Caco-2 (cell line): ENCODE results near the gene PLA2G4C. TPM values are rescaled to one million over a fixed set of nuclear protein-coding genes. Genes with fewer than 3 reads are reported as not detected.

Experiments
- BruUV-seq: library from RNA; stranded (reverse); fragments of 400-500 nt; replicated peaks from 2 replicates; lab custom pipeline; 2021; lab: Mats Ljungman, UMichigan
- CTCF ChIA-PET: fragments of 300-600 bp; sonication (Branson Sonifier 250); formaldehyde crosslinking; loops from one replicate; lab custom pipeline; 2022; ENCODE audit warnings: antibody characterized with exemption; lab: Charles Lee
- POLR2A ChIA-PET: fragments of 300-600 bp; sonication (Branson Sonifier 250); formaldehyde crosslinking; loops from one replicate; lab custom pipeline; 2022; ENCODE audit warnings: antibody characterized with exemption; lab: Charles Lee
- DNase-seq, 2 experiments: peaks; one replicate each; pipeline versions ENCODE4 v3.0.0 to v3.0.0-alpha.2; 2020 to 2022
- H3K27me3 ChIP-seq: replicated peaks from 2 replicates; pipeline ENCODE4 v1.6.0; 2011; ENCODE audit warnings: low read length; ENCODE audit not compliant: control insufficient read depth, insufficient read depth
- H3K36me3 ChIP-seq: 2 replicates; pipeline ENCODE4 v1.5.1; 2011; ENCODE audit warnings: low read length; ENCODE audit not compliant: control insufficient read depth, insufficient read depth
- H3K4me1 ChIP-seq: fragments of 250-450 bp; sonication (Bioruptor Pico); 2 replicates; pipeline ENCODE4 v1.5.1; 2020; ENCODE audit warnings: mild to moderate bottlenecking
- H3K4me3 ChIP-seq: 2 replicates; pipeline ENCODE4 v1.5.1; 2011; ENCODE audit warnings: low read depth, mild to moderate bottlenecking, control low read depth, low read length
- H3K9me3 ChIP-seq: fragments of 250-450 bp; sonication (Bioruptor Pico); 2 replicates; pipeline ENCODE4 v1.5.1; 2020; ENCODE audit warnings: mild to moderate bottlenecking, moderate library complexity
- H3K27ac Mint-ChIP-seq: one replicate; pipeline ENCODE4 v1.8.0; 2022; ENCODE audit warnings: mixed read lengths; ENCODE audit not compliant: unreplicated experiment
- H3K27me3 Mint-ChIP-seq: one replicate; pipeline ENCODE4 v1.8.0; 2022; ENCODE audit warnings: mixed read lengths; ENCODE audit not compliant: insufficient read depth, unreplicated experiment
- H3K36me3 Mint-ChIP-seq: one replicate; pipeline ENCODE4 v1.8.0; 2022; ENCODE audit warnings: mild to moderate bottlenecking, mixed read lengths; ENCODE audit not compliant: insufficient read depth, unreplicated experiment
- H3K4me1 Mint-ChIP-seq: one replicate; pipeline ENCODE4 v1.8.0; 2022; ENCODE audit warnings: low read depth, mixed read lengths; ENCODE audit not compliant: unreplicated experiment
- H3K4me3 Mint-ChIP-seq: one replicate; pipeline ENCODE4 v1.8.0; 2022; ENCODE audit warnings: mild to moderate bottlenecking, moderate library complexity, mixed read lengths; ENCODE audit not compliant: unreplicated experiment
- H3K9me3 Mint-ChIP-seq: one replicate; pipeline ENCODE4 v1.8.0; 2022; ENCODE audit warnings: mixed read lengths; ENCODE audit not compliant: unreplicated experiment
- intact Hi-C: fragments of 100-400 bp; cut with micrococcal nuclease; formaldehyde crosslinking; loops from one replicate; pipeline ENCODE4 v1.10.0; 2022; ENCODE audit not compliant: unreplicated experiment
- total RNA-seq: library from RNA; stranded (reverse); gene quantifications from 2 replicates; pipeline ENCODE4 v1.2.3, GENCODE V29; 2022
- TF ChIP-seq, protein P1 (sequence below), 2 experiments: fragments of 200-600 bp in 1 of 2; IDR thresholded peaks; 1 replicate in 1 of 2; 2 replicates in 1 of 2; pipeline versions ENCODE4 v1.5.1 to v1.8.0; 2011 to 2022; ENCODE audit warnings: antibody characterized with exemption in 1 of 2, control low read depth in 1 of 2, inconsistent platforms in 1 of 2, low read depth in 1 of 2, low read length in 1 of 2, mild to moderate bottlenecking in 1 of 2, moderate library complexity in 1 of 2; ENCODE audit not compliant: insufficient read depth in 1 of 2, severe bottlenecking in 1 of 2, unreplicated experiment in 1 of 2

PLA2G4C gene
- total RNA-seq, 1 experiment from 2014 or later: 1.5 TPM

GRCh38 chr19:48004236-48004635 lies 106.4 kb downstream of the PLA2G4C start:
- H3K4me1 ChIP-seq: no peaks in the 10 kb centered on the region
- intact Hi-C loops: no loop called here
- ChIA-PET CTCF (no interaction called here), POLR2A (no interaction called here)
- H3K27me3 Mint-ChIP-seq: peaks cover 2% of the 10 kb centered on the region
- TF ChIP-seq, protein P1, sequence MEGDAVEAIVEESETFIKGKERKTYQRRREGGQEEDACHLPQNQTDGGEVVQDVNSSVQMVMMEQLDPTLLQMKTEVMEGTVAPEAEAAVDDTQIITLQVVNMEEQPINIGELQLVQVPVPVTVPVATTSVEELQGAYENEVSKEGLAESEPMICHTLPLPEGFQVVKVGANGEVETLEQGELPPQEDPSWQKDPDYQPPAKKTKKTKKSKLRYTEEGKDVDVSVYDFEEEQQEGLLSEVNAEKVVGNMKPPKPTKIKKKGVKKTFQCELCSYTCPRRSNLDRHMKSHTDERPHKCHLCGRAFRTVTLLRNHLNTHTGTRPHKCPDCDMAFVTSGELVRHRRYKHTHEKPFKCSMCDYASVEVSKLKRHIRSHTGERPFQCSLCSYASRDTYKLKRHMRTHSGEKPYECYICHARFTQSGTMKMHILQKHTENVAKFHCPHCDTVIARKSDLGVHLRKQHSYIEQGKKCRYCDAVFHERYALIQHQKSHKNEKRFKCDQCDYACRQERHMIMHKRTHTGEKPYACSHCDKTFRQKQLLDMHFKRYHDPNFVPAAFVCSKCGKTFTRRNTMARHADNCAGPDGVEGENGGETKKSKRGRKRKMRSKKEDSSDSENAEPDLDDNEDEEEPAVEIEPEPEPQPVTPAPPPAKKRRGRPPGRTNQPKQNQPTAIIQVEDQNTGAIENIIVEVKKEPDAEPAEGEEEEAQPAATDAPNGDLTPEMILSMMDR (IDR thresholded peaks at IDR 0.05; ENCODE audit: insufficient read depth in 1 of 2, low read depth in 1 of 2, low read length in 1 of 2, severe bottlenecking in 1 of 2, unreplicated experiment in 1 of 2): no peak
- no peak overlapping the region for H3K4me3 Mint-ChIP-seq
- no TSS peak for BruUV-seq
- DNase-seq: no peak
- no peak overlapping the region for H3K4me3 ChIP-seq
- no peaks in the 10 kb centered on the region for H3K4me1 Mint-ChIP-seq
- peaks cover 9% of the 10 kb centered on the region for H3K9me3 ChIP-seq
- no peaks in the 10 kb centered on the region for H3K36me3 Mint-ChIP-seq
- H3K36me3 ChIP-seq: no peaks in the 10 kb centered on the region
- peaks cover 15% of the 10 kb centered on the region for H3K9me3 Mint-ChIP-seq
- H3K27me3 ChIP-seq: no peaks in the 10 kb centered on the region
- no peak overlapping the region for H3K27ac Mint-ChIP-seq

DNA sequence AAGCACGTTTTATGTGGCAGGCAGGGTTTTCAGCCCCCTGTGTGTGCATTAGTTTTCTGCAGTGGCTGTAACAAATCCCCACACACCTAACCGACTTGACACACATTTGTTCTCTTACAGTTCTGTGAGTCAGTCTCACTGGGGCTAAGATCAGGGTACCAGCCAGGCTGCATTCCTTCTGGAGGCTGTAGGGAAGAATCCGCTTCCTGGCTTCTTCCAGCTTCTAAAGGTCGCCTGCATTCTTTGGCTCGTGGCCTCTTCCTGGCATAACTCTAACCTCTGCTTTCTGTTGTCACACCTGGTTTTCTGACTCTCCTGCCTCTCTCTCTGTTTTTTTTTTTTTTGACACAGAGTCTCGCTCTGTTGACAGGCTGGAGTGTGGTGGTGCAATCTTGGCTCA lies 109.8 kb downstream of the PLA2G4C start:
- Mint-ChIP-seq H3K9me3 (peaks cover 6% of the 10 kb centered on the region), H3K27ac (no peak overlapping the region), H3K27me3 (peaks cover 8% of the 10 kb centered on the region), H3K4me3 (no peak overlapping the region), H3K4me1 (no peaks in the 10 kb centered on the region), H3K36me3 (no peaks in the 10 kb centered on the region)
- POLR2A ChIA-PET: no interaction called here
- CTCF ChIA-PET: no interaction called here
- DNase-seq: no peak
- H3K4me3 ChIP-seq: no peak overlapping the region
- H3K36me3 ChIP-seq: no peaks in the 10 kb centered on the region
- H3K9me3 ChIP-seq: peaks cover 9% of the 10 kb centered on the region
- no peaks in the 10 kb centered on the region for H3K27me3 ChIP-seq
- intact Hi-C loops: no loop called here
- no TSS peak for BruUV-seq
- TF ChIP-seq, protein P1 (IDR thresholded peaks at IDR 0.05; ENCODE audit: insufficient read depth in 1 of 2, low read depth in 1 of 2, low read length in 1 of 2, severe bottlenecking in 1 of 2, unreplicated experiment in 1 of 2): no peak
- no peaks in the 10 kb centered on the region for H3K4me1 ChIP-seq

DNA sequence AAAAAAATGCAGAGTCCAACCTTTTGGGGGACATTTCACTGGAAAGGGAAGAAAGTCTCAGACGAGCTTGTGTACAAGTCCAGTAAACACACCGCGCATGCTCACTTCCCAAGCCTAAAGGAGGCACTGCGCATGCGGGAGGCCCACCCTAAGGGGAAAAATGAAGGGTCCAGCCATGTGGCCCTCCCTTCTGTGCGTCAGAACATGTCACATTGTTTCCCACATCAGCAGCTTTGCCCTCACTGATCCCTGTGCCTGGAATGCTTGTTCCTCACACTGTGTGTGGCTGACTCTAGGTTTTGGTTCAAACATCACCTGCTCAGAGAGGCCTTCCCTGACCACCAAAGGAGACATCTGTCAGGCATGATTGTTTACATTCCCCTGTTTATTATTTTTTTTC lies 111.8 kb downstream of the PLA2G4C start:
- peaks cover 9% of the 10 kb centered on the region for H3K9me3 ChIP-seq
- H3K4me3 Mint-ChIP-seq: no peak overlapping the region
- BruUV-seq: no TSS peak
- H3K36me3 Mint-ChIP-seq: no peaks in the 10 kb centered on the region
- TF ChIP-seq, protein P1 (IDR thresholded peaks at IDR 0.05; ENCODE audit: insufficient read depth in 1 of 2, low read depth in 1 of 2, low read length in 1 of 2, severe bottlenecking in 1 of 2, unreplicated experiment in 1 of 2): no peak
- no peaks in the 10 kb centered on the region for H3K36me3 ChIP-seq
- no peak for DNase-seq
- no peaks in the 10 kb centered on the region for H3K4me1 ChIP-seq
- no peak overlapping the region for H3K27ac Mint-ChIP-seq
- no peak overlapping the region for H3K4me3 ChIP-seq
- CTCF ChIA-PET: no interaction called here
- H3K27me3 Mint-ChIP-seq: peaks cover 8% of the 10 kb centered on the region
- peaks cover 6% of the 10 kb centered on the region for H3K9me3 Mint-ChIP-seq
- POLR2A ChIA-PET: no interaction called here
- intact Hi-C loops: no loop called here
- no peaks in the 10 kb centered on the region for H3K4me1 Mint-ChIP-seq
- H3K27me3 ChIP-seq: no peaks in the 10 kb centered on the region

Other genes with a start within 250 kb of the PLA2G4C start
- gene SULT2A1, start 224.5 kb downstream of the PLA2G4C start, total RNA-seq: 4.5 TPM in 2 replicates
- not detected in 2 replicates for gene BSPH1, start 118.6 kb downstream of the PLA2G4C start, total RNA-seq
- not detected in 2 replicates for gene ELSPBP1, start 116.2 kb downstream of the PLA2G4C start, total RNA-seq
- gene CABP5, start 66.7 kb downstream of the PLA2G4C start, total RNA-seq: not detected in 2 replicates
- gene LIG1, start 59.5 kb upstream of the PLA2G4C start, total RNA-seq: 78.7 and 88.2 TPM in 2 replicates
- 4.9 and 6.6 TPM in 2 replicates for gene ZSWIM9, start 59.9 kb upstream of the PLA2G4C start, total RNA-seq
- gene CARD8, start 145.1 kb upstream of the PLA2G4C start, total RNA-seq: 17.7 and 19.9 TPM in 2 replicates
- gene ZNF114, start 159.3 kb upstream of the PLA2G4C start, total RNA-seq: 8.7 and 9.3 TPM in 2 replicates
- gene EMP3, start 214.7 kb upstream of the PLA2G4C start, total RNA-seq: 6.8 and 11.3 TPM in 2 replicates